ENCODE data around the gene GBP6.
"Not testable (repeated sequence)": the region's sequence is repeated elsewhere in the genome, so short reads cannot be mapped to it uniquely, and the experiment has no call there.

GBP6 gene

DNA sequence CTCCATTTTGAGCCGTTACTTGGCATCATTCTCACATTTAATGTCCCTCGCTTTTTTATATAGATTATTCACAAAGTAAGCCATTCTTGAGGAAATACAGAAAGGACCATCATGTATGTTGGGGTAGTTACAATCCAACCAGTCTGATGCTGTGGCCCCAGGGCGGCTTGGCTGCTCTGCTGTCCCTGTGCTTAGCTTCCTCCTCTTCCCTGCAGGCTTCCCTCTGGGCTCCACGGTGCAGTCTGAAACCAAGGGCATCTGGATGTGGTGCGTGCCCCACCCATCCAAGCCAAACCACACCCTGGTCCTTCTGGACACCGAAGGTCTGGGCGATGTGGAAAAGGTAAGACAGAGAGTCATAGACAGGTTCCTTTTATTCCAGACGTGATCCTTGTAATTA, 5.5 kb downstream of the GBP6 start:
- DNase-seq (ENCODE audit: low read depth, low spot score), result no peak

DNA sequence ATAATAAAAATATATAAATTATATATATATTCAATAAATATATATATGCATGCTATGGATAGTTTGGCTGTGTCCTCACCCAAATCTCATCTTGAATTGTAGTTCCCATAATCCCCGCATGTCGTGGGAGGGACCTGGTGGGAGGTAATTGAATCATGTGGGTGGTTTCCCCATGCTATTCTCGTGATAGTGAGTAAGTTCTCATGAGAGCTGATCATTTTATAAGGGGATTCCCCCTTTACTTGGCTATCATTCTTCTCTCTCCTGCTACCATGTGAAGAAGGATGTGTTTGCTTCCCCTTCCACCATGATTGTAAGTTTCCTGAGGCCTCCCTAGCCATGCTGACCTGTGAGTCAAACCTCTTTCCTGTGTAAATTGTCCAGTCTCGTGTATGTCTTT, 10.0 kb downstream of the GBP6 start:
- not testable (repeated sequence) for DNase-seq (ENCODE audit: low read depth, low spot score)

DNA sequence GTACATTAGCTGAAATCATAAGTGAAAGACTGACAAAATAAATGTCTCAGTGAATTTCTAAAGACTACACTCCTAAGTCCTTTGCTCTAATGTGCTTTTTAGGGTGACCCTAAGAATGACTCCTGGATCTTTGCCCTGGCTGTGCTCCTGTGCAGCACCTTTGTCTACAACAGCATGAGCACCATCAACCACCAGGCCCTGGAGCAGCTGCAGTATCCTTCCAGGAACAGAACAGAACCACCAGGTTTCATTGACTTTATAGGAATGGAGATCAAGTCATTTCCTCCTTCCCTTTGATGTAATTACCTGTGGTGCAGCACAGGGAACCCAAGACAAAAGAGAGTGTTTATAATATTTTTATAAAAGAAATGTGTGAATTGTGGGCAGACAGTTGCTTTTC, 14.1 kb downstream of the GBP6 start:
- no peak for DNase-seq (ENCODE audit: low read depth, low spot score)

DNA sequence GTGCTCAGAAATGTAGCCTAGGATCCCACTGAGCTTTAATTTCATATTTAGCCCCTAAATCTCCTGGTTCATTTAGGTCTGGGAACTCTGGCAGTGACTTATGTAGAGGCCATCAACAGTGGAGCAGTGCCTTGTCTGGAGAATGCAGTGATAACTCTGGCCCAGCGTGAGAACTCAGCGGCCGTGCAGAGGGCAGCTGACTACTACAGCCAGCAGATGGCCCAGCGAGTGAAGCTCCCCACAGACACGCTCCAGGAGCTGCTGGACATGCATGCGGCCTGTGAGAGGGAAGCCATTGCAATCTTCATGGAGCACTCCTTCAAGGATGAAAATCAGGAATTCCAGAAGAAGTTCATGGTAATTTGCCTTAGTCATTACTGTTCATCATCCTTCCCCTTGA, 17.8 kb downstream of the GBP6 start:
- DNase-seq (ENCODE audit: low read depth, low spot score), result no peak

DNA sequence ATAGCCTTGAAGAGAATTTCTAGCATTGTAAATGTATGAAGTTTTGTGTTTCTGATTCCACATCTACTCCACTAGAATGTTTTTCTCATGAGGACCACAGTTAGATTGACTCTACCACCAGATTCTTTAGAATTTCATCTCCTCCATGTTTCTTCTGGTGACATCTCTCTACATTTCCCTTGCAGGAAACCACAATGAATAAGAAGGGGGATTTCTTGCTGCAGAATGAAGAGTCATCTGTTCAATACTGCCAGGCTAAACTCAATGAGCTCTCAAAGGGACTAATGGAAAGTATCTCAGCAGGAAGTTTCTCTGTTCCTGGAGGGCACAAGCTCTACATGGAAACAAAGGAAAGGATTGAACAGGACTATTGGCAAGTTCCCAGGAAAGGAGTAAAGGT, 18.6 kb downstream of the GBP6 start:
- no peak for DNase-seq (ENCODE audit: low read depth, low spot score)

DNA sequence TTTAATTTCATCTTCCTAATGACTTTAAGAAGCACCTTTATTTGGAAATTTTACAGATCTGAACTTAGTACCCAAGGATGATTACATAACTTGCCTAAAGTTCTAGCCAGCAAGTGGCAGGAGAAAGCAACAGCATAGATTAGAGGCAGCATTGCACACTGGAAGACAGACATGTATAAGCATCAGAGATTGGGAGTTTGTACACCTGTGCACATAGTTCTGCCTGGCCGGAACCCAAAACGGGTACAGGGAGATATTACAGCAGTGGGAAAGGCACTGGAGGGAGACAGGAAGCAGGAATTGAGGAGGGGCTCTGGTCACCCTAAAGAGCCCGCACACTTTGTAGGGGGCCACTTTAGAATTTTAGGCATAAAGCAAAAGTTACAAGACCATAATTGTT, 19.3 kb downstream of the GBP6 start:
- no peak for DNase-seq (ENCODE audit: low read depth, low spot score)

DNA sequence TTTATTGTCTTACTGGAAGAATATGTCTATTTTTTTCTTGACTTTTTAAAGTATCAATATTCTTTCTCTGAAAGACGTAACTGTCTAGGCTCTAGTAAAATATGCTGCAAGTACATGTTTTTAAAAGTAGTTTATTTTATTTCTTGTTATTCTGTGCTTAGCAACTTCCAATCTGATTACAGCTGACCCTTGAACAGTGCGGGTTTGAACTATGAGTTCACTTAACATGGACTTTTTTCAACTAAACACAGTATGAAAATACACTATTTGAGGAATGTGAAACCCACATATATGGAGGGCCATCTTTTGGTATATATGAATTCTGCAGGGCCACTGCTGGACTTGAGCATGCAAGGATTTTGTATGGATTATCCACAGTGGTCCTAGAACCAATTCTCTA, 26.8 kb downstream of the GBP6 start:
- DNase-seq (ENCODE audit: low read depth, low spot score), result no peak

DNA sequence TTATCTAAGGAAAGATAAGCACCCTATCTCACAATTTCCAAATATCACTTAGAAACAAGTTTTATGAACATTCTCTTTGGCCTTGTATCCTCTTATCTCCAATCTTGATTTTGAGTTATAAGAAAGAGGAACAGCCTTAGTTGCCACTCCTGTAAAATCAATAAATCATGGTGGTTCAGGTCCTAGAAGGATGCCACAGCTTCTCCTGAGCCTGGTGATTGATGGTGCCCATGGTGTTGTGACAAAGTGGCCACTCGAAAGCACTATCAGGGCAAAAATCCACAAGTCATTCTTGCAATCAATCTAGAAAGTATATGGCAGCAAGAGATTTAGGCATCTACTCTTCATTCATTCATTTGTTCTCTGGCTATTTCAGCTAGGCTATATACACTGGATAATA, 27.8 kb downstream of the GBP6 start:
- DNase-seq (ENCODE audit: low read depth, low spot score), result no peak

DNA sequence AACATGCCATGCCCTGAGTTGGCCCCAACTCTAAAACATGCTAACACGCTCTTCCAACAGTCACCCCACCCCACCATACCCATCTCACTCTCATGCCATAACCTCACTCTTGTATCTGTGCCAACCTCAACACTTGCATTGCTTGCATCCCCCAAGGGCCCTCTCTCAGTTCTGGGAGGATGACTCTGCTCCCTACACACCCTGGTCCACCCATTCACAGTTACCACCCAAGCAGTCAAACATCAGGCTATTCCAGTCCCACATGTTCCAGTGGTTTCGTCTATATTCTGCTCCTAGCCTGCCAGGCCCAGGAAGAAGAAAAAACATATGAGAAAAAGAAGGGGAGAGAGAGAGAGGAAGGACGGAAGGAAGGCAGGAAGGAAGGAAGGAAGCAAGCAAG, 31.0 kb downstream of the GBP6 start:
- DNase-seq (ENCODE audit: low read depth, low spot score), result no peak

DNA sequence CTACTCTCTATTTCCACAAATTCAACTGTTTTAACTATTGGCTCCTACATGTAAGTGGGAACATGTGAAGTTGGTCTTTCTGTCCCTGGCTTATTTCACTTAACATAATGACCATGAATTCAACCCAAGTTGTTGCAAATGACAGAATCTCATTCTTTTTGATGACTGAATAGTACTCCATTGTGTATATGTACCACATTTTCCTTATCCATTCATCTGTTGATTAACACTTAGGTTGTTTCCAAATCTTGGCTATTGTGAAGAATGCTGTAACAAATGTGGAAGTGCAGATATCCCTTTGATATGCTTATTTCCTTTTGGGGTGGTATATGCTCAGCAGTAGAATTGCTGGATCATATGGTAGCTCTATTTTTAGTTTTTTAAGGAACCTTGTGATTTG, 33.0 kb downstream of the GBP6 start:
- DNase-seq (ENCODE audit: low read depth, low spot score), result no peak

DNA sequence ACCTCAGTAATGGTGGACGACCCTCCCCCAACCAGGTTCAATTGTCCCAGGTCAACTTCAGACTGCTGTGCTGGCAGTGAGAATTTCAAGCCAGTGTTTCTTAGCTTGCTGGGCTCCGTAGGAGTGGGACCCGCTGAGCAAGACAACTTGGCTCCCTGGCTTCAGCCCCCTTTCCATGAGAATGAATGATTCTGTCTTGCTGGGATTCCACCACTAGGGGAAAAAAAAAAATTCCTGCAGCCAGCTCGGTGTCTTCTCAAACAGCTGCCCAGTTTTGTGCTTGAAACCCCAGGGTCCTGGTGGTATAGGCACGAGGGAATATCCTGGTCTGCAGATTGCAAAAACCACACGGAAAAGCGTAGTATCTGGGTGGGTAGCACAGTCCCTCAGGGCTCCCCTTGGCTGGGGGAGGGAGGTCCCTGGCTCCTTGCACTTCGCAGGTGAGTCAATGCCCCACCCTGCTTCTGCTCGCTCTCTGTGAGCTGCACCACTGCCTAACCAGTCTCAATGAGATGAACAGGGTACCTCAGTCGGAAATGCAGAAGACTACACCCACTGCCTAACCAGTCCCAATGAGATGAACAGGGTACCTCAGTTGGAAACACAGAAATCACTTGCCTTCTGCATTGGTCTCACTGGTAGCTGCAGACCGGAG, 41.5 kb downstream of the GBP6 start:
- no peak for DNase-seq (ENCODE audit: low read depth, low spot score)

DNA sequence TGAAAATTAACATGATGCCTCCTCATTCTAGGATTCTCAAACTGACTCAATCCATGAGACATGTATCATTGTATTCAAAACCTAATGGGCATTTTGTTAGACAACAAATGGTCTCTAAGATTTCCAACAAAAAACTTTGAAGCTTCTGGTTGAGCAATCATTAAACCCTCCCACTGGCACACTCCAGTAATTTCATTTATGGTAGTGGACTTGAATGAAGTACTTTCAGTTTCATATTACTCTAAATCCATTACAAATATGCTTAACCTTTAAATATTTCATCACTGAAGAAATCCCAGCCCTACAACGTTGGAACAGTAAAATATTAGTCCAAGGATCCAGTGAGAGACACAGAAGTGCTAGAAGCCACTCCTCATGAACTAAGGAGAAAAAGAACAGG, 43.5 kb downstream of the GBP6 start:
- no peak for DNase-seq (ENCODE audit: low read depth, low spot score)

DNA sequence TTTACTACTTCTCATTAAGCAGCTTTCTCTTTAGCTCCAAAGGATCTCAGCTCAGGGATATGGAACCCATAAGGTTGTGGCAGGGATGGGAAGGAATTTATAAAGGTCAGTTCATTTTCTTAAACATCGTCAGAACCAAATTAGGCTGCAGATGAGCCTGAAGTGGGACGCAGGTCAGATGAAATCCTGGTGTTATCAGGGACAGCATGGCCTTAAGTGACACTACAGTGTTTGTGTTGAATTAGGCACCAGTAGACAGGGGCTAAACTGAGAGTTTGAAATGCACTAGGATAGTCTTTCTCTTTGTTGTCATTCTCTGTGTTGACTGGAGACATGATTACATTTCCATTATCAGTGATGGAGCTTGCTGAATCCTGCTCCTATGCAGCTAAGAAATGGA, 43.9 kb downstream of the GBP6 start:
- DNase-seq (ENCODE audit: low read depth, low spot score), result not testable (repeated sequence)

DNA sequence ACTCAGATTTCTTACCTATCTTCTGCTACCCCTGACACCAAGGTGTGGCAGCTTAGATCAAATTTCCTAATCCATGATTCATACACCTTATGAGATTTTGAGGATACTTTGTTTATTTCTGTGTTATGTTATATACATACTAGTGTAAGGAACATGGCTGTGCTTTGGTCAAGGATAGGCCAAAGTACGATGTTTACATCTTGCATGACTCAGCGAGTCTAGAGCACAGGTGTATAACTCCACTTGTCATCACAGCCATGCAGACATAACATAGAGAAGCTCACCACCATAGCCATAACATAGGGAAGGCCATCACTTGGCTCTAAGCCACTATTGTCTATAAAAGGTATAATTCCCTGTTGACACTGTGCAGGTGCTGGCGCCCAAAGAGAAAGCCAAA, 61.2 kb downstream of the GBP6 start:
- no peak for DNase-seq (ENCODE audit: low read depth, low spot score)

DNA sequence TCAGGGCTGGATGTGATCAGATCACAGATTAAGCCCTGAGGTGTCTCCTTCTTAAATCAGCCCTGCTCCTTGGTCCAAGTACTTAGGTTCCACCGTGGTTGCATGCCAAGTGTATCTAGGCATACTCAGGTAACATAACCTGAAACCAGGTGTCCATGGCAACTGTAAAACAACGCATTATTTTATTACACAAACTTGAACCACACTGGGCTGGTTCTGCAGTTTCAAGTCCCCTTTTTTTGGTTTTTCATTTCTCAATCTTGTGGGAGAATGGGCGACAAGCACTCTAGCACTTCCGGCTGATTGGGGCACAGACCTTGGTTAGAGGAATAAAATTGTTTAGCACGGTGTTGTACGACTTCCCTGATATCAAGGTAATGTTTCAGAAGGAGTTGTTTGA, 65.2 kb downstream of the GBP6 start:
- DNase-seq (ENCODE audit: low read depth, low spot score), result no peak

DNA sequence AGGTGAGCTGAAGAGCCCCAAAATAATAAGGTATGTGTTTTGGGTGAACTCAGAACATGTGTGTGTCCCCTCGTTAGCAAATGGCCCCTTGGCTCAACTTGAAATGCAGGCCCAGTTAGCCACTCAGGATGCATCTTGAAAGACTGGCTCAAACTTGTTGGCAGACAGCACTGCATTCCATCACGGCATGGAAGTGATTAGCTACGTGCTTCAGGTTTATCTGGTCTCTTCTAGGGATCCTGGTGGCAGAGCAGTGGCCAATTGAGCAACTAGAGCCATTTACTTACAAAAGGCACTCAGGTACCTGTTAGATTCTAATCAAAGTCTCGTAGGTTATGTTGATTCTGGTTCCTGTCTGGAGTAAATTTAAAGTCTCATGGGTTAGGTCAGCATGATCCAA, 65.8 kb downstream of the GBP6 start:
- DNase-seq (ENCODE audit: low read depth, low spot score), result not testable (repeated sequence)

DNA sequence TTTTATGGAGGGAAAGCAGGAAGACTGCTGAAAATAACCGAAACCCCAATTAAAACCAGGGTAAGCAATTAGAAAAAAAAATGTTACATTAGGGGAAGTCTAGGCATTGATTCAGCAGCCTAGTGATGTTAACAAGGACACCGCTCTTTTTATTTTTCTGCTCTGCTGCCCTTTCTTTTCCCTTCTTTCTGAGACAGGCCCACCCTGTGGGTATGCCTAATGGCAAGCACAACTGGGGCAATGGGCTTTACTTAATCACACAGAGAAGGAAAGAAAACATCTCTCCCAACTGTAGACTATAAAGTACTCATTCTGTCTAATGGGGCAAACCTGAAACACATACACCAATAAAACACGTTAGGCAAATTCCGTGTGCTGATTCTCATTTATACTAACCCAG, 69.6 kb downstream of the GBP6 start:
- no peak for DNase-seq (ENCODE audit: low read depth, low spot score)

DNA sequence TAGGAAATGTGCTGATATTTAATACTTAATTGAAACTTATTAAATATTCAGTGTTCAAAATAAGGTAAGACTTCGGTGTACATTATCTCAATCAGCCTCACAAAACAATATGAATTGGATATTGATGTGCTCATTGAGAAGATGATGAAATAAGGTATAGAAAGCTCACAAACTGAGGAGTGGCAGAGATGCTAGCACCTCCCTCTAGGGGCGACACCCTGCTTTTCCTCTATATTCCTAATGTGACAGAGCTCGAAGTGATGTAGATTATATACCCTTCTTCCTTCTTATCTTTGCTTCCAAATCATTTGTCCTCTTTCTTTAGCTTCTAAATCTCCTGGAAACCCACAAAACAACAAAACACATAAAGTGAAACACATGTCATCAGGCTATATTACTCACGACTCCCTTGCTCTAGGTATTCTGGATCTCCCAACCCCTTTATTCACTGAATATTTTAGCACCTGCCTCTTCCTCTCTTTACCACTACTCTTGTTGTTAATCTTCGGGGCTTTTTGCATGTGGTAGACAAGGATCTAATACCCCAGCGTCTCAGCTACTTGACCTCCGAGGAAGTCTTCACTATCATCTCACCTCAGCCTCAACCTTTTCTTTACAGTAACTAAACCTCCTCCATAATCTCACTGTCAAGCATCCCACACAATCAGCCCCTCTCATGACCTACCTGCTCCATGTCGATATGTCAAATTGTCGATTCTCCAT, 70.4 kb downstream of the GBP6 start:
- not testable (repeated sequence) for DNase-seq (ENCODE audit: low read depth, low spot score)

All from activated naive CD8-positive, alpha-beta T cell treated with anti-CD3 and anti-CD28 coated beads, Interleukin-2, amount 50 U/mL, for 16 hours (primary cell).